Activated CD4-positive, alpha-beta T cell treated with anti-CD3 and anti-CD28 coated beads, Interleukin-10, Interleukin-2, amounts not matched to agents 100 ng/mL and 50 ng/mL, durations not matched to agents 16 hours and 8 hours (primary cell): ENCODE data around the gene CDKAL1.
"Not testable (repeated sequence)": the region's sequence is repeated elsewhere in the genome, so short reads cannot be mapped to it uniquely, and the experiment has no call there.

Source experiments
- DNase-seq: peaks from one replicate; pipeline ENCODE4 v3.0.0-alpha.2; 2020

CDKAL1 gene

GRCh38 chr6:21046276-21046675, 512.0 kb downstream of the CDKAL1 start:
- no peak for DNase-seq

- DNase-seq: no peak
These were observed 513.8 kb downstream of the CDKAL1 start for GRCh38 chr6:21048047-21048446.

GRCh38 chr6:21049148-21049547, 514.9 kb downstream of the CDKAL1 start:
- no peak for DNase-seq

GRCh38 chr6:21049572-21049971, 515.3 kb downstream of the CDKAL1 start:
- DNase-seq: no peak

GRCh38 chr6:21050935-21051334, 516.7 kb downstream of the CDKAL1 start:
- no peak for DNase-seq

GRCh38 chr6:21051777-21052176, 517.5 kb downstream of the CDKAL1 start:
- no peak for DNase-seq

- DNase-seq: no peak
These were observed 519.4 kb downstream of the CDKAL1 start for GRCh38 chr6:21053612-21054011.

- not testable (repeated sequence) for DNase-seq
These were observed 521.2 kb downstream of the CDKAL1 start for GRCh38 chr6:21055480-21055879.

GRCh38 chr6:21061892-21062291, 527.6 kb downstream of the CDKAL1 start:
- DNase-seq: no peak

GRCh38 chr6:21064756-21065340, 530.6 kb downstream of the CDKAL1 start:
- no peak for DNase-seq

- no peak for DNase-seq
These were observed 533.3 kb downstream of the CDKAL1 start for GRCh38 chr6:21067521-21067920.

- no peak for DNase-seq
These were observed 536.4 kb downstream of the CDKAL1 start for GRCh38 chr6:21070620-21071019.

GRCh38 chr6:21071780-21072468, 537.7 kb downstream of the CDKAL1 start:
- no peak for DNase-seq

GRCh38 chr6:21073318-21073839, 539.1 kb downstream of the CDKAL1 start:
- DNase-seq: no peak

- no peak for DNase-seq
These were observed 540.2 kb downstream of the CDKAL1 start for GRCh38 chr6:21074484-21074883.

GRCh38 chr6:21075986-21076385, 541.7 kb downstream of the CDKAL1 start:
- no peak for DNase-seq

- no peak for DNase-seq
These were observed 544.2 kb downstream of the CDKAL1 start for GRCh38 chr6:21078497-21078896.

GRCh38 chr6:21079468-21080048, 545.3 kb downstream of the CDKAL1 start:
- DNase-seq: no peak

- DNase-seq: no peak
These were observed 546.0 kb downstream of the CDKAL1 start for GRCh38 chr6:21080221-21080620.

GRCh38 chr6:21082091-21082490, 547.8 kb downstream of the CDKAL1 start:
- no peak for DNase-seq

- no peak for DNase-seq
These were observed 549.5 kb downstream of the CDKAL1 start for GRCh38 chr6:21083708-21084107.

- DNase-seq: no peak
These were observed 550.4 kb downstream of the CDKAL1 start for GRCh38 chr6:21084656-21085055.

GRCh38 chr6:21085211-21085610, 551.0 kb downstream of the CDKAL1 start:
- no peak for DNase-seq

- DNase-seq: no peak
These were observed 551.4 kb downstream of the CDKAL1 start for GRCh38 chr6:21085643-21086042.
